IMR-90 (cell line): ENCODE measurements around the gene TBCK. TPM values are rescaled to one million over a fixed set of nuclear protein-coding genes. Genes with fewer than 3 reads are reported as not detected.

Experiments
- ATAC-seq: fragments of 200-7000 bp; cut with Tn5 transposase; 2 replicates; pipeline ENCODE4 v1.9.1; 2020; ENCODE audit warnings: low read depth, mild to moderate bottlenecking, moderate library complexity
- BruUV-seq: library from RNA; stranded (reverse); fragments of 400-500 nt; replicated peaks from 2 replicates; lab custom pipeline; 2021; lab: Mats Ljungman, UMichigan
- CTCF ChIA-PET: fragments of 300-600 bp; formaldehyde crosslinking; extraction: SDS; loops from one replicate; lab custom pipeline; 2021; ENCODE audit warnings: antibody characterized with exemption; lab: Yijun Ruan, JAX
- POLR2A ChIA-PET: fragments of 300-600 bp; sonication (Branson Sonifier 250); formaldehyde crosslinking; loops from one replicate; lab custom pipeline; 2022; ENCODE audit warnings: antibody characterized with exemption; ENCODE audit not compliant: unreplicated experiment; lab: Charles Lee
- DNase-seq: peaks from one replicate; pipeline ENCODE4 v3.0.0; 2013
- H2AFZ ChIP-seq: replicated peaks from 2 replicates; pipeline ENCODE3; 2013; ENCODE audit warnings: low read length, mild to moderate bottlenecking; ENCODE audit not compliant: poor library complexity
- H2AK5ac ChIP-seq: 2 replicates; pipeline ENCODE4 v1.6.1; 2013; ENCODE audit warnings: low read depth, low read length, inconsistent platforms
- H2AK9ac ChIP-seq: replicated peaks from 2 replicates; pipeline ENCODE3; 2013; ENCODE audit warnings: mild to moderate bottlenecking, low read depth, low read length, moderate library complexity; ENCODE audit not compliant: poor library complexity
- H2BK120ac ChIP-seq: 2 replicates; pipeline ENCODE4 v1.6.1; 2013; ENCODE audit warnings: low read depth, low read length, inconsistent platforms
- H2BK15ac ChIP-seq: 3 replicates; pipeline ENCODE4 v1.6.1; 2013; ENCODE audit warnings: low read depth, low read length, inconsistent platforms
- H2BK20ac ChIP-seq: 2 replicates; pipeline ENCODE4 v1.6.1; 2013; ENCODE audit warnings: low read depth, mild to moderate bottlenecking, inconsistent platforms, low read length, moderate library complexity
- H2BK5ac ChIP-seq: 2 replicates; pipeline ENCODE4 v1.6.1; 2013; ENCODE audit warnings: mild to moderate bottlenecking, low read depth, low read length, inconsistent platforms; ENCODE audit not compliant: poor library complexity, severe bottlenecking
- H3K14ac ChIP-seq: replicated peaks from 2 replicates; pipeline ENCODE4 v1.6.1; 2013; ENCODE audit warnings: low read depth, low read length, inconsistent platforms
- H3K18ac ChIP-seq: 2 replicates; pipeline ENCODE4 v1.6.1; 2013; ENCODE audit warnings: low read depth, low read length, control low read depth
- H3K23ac ChIP-seq: 2 replicates; pipeline ENCODE4 v1.6.1; 2013; ENCODE audit warnings: low read depth, low read length, inconsistent platforms
- H3K27ac ChIP-seq: 2 replicates; pipeline ENCODE4 v1.5.1; 2013; ENCODE audit warnings: mild to moderate bottlenecking, control low read depth, low read length; ENCODE audit not compliant: insufficient read depth
- H3K27me3 ChIP-seq: 2 replicates; pipeline ENCODE4 v1.6.1; 2013; ENCODE audit warnings: low read length; ENCODE audit not compliant: control insufficient read depth, insufficient read depth
- H3K36me3 ChIP-seq: 2 replicates; pipeline ENCODE4 v1.6.1; 2013; ENCODE audit warnings: low read length, mixed read lengths; ENCODE audit not compliant: control insufficient read depth, insufficient read depth
- H3K4ac ChIP-seq: 2 replicates; pipeline ENCODE4 v1.6.1; 2013; ENCODE audit warnings: low read depth, low read length, inconsistent platforms
- H3K4me1 ChIP-seq: 2 replicates; pipeline ENCODE4 v1.6.1; 2013; ENCODE audit warnings: low read length, mixed read lengths; ENCODE audit not compliant: control insufficient read depth, insufficient read depth
- H3K4me2 ChIP-seq: 2 replicates; pipeline ENCODE4 v1.6.1; 2013; ENCODE audit warnings: low read depth, mild to moderate bottlenecking, control low read depth, low read length, moderate library complexity
- H3K4me3 ChIP-seq: 2 replicates; pipeline ENCODE4 v1.5.1; 2013; ENCODE audit warnings: low read depth, mild to moderate bottlenecking, control low read depth, low read length, moderate library complexity; ENCODE audit not compliant: insufficient read depth
- H3K56ac ChIP-seq: 2 replicates; pipeline ENCODE4 v1.6.1; 2013; ENCODE audit warnings: low read length, inconsistent platforms; ENCODE audit not compliant: insufficient read depth; ENCODE audit errors: extremely low read depth
- H3K79me1 ChIP-seq, 2 experiments: 2 replicates each; pipeline ENCODE4 v1.6.1; 2013; ENCODE audit warnings: low read length in 2 of 2, inconsistent platforms in 1 of 2, low read depth in 1 of 2
- H3K9ac ChIP-seq: 2 replicates; pipeline ENCODE4 v1.6.1; 2013; ENCODE audit warnings: low read depth, low read length, control low read depth
- H3K9me1 ChIP-seq: 2 replicates; pipeline ENCODE4 v1.6.1; 2013; ENCODE audit warnings: low read length, inconsistent platforms; ENCODE audit not compliant: insufficient read depth
- H3K9me3 ChIP-seq: 2 replicates; pipeline ENCODE4 v1.6.1; 2013; ENCODE audit warnings: low read length; ENCODE audit not compliant: control insufficient read depth, insufficient read depth
- H4K20me1 ChIP-seq: 2 replicates; pipeline ENCODE4 v1.6.1; 2013; ENCODE audit warnings: low read length, inconsistent platforms; ENCODE audit not compliant: insufficient read depth
- H4K5ac ChIP-seq: 2 replicates; pipeline ENCODE4 v1.6.1; 2013; ENCODE audit warnings: mild to moderate bottlenecking, low read depth, low read length, control low read depth
- H4K8ac ChIP-seq, 2 experiments: 2 replicates each; pipeline ENCODE4 v1.6.1; 2013; ENCODE audit warnings: low read depth in 2 of 2, low read length in 2 of 2, control low read depth in 1 of 2, inconsistent platforms in 1 of 2
- H4K91ac ChIP-seq: 2 replicates; pipeline ENCODE4 v1.6.1; 2013; ENCODE audit warnings: low read depth, low read length, inconsistent platforms; ENCODE audit not compliant: insufficient read depth
- BHLHE40 ChIP-seq: fragments of 150-350 bp; IDR thresholded peaks from 2 replicates; pipeline ENCODE4 v1.6.1; 2016; ENCODE audit warnings: mild to moderate bottlenecking, low read depth, low read length
- CEBPB ChIP-seq: IDR thresholded peaks from 2 replicates; pipeline ENCODE4 v1.6.1; 2012; ENCODE audit warnings: low read depth, low read length, improper control_type of control experiment
- CTCF ChIP-seq: conservative IDR thresholded peaks from 2 replicates; pipeline ENCODE4 v1.5.1; 2012; ENCODE audit warnings: mild to moderate bottlenecking, low read depth, low read length, improper control_type of control experiment
- ELK1 ChIP-seq: fragments of 150-350 bp; IDR thresholded peaks from 2 replicates; pipeline ENCODE4 v1.6.1; 2016; ENCODE audit warnings: low read depth, mild to moderate bottlenecking, low read length, moderate library complexity, borderline replicate concordance
- FOS ChIP-seq: fragments of 150-350 bp; IDR thresholded peaks from 2 replicates; pipeline ENCODE4 v1.6.1; 2016; ENCODE audit warnings: low read depth, low read length
- MXI1 ChIP-seq: IDR thresholded peaks from 2 replicates; pipeline ENCODE4 v1.6.1; 2012; ENCODE audit warnings: low read depth, mild to moderate bottlenecking, low read length, moderate library complexity, borderline replicate concordance
- NFE2L2 ChIP-seq: fragments of 150-350 bp; IDR thresholded peaks from 2 replicates; pipeline ENCODE4 v1.6.1; 2016; ENCODE audit warnings: low read depth, mild to moderate bottlenecking, low read length
- RAD21 ChIP-seq: IDR thresholded peaks from 2 replicates; pipeline ENCODE4 v1.6.1; 2012; ENCODE audit warnings: low read length, improper control_type of control experiment
- RCOR1 ChIP-seq: IDR thresholded peaks from 2 replicates; pipeline ENCODE4 v1.6.1; 2012; ENCODE audit warnings: mild to moderate bottlenecking, low read length, improper control_type of control experiment; ENCODE audit not compliant: insufficient replicate concordance
- RFX5 ChIP-seq: IDR thresholded peaks from 2 replicates; pipeline ENCODE4 v1.8.0; 2012; ENCODE audit warnings: low read depth, mild to moderate bottlenecking, low read length, moderate library complexity
- SMC3 ChIP-seq: fragments of 150-350 bp; IDR thresholded peaks from 2 replicates; pipeline ENCODE4 v1.6.1; 2016; ENCODE audit warnings: low read depth, mild to moderate bottlenecking, antibody characterized with exemption, low read length, moderate library complexity
- USF2 ChIP-seq: fragments of 150-350 bp; IDR thresholded peaks from 2 replicates; pipeline ENCODE4 v1.6.1; 2017; ENCODE audit warnings: mild to moderate bottlenecking, antibody characterized with exemption, low read length, low read depth
- dilution Hi-C: fragments of 300-500 bp; cut with HindIII; formaldehyde crosslinking; loops from one replicate; pipeline ENCODE4 v1.14.3; 2018; ENCODE audit warnings: low sequenced_read_pairs; ENCODE audit not compliant: unreplicated experiment
- in situ Hi-C: fragments of 300-500 bp; cut with MboI; formaldehyde crosslinking; loops from 3 replicates; pipeline ENCODE4 v1.14.3; 2019; ENCODE audit warnings: low sequenced_read_pairs, inconsistent platforms, mixed read lengths
- intact Hi-C: fragments of 100-400 bp; cut with micrococcal nuclease; formaldehyde crosslinking; loops from 2 replicates; pipeline ENCODE4 v1.10.0; 2022
- polyA plus RNA-seq, 3 experiments: library from polyadenylated mRNA; depleted of rRNA; stranded (reverse); fragments of >200 nt; gene quantifications; 2 replicates each; pipeline ENCODE4 v1.2.3, GENCODE V29; 2012; ENCODE audit warnings: low replicate concordance in 1 of 3
- total RNA-seq: library from RNA; depleted of rRNA; stranded (reverse); fragments of >200 nt; gene quantifications from 2 replicates; pipeline ENCODE4 v1.2.3, GENCODE V29; 2012

TBCK gene
- total and polyA plus RNA-seq, 2 of the 4 experiments (the other 2 are of a cell fraction) = 10.7 to 29.9 TPM

GRCh38 chr4:106201373-106201772 lies 114.6 kb downstream of the TBCK start:
- H2BK5ac ChIP-seq = no peak overlapping the region
- H2BK15ac ChIP-seq = no peak overlapping the region
- no peak overlapping the region for H4K91ac ChIP-seq
- H3K27ac ChIP-seq = no peak overlapping the region
- H2AFZ ChIP-seq = no peak overlapping the region
- H2BK20ac ChIP-seq = no peak overlapping the region
- H3K4me2 ChIP-seq = no peak overlapping the region
- no peaks in the 10 kb centered on the region for H3K9me3 ChIP-seq
- POLR2A ChIA-PET = interaction anchor here (0.6 kb wide), 1 partner anchor 492 kb away, joined by 5 read pairs; no protein-coding TSS in a partner anchor
- no peak overlapping the region for H2AK9ac ChIP-seq
- no peaks in the 10 kb centered on the region for H4K20me1 ChIP-seq
- CTCF ChIA-PET = interaction anchor here (0.8 to 1.2 kb wide), 4 partner anchors 11 to 488 kb away, joined by 3 read pairs; no protein-coding TSS in a partner anchor
- H3K79me1 ChIP-seq = no peaks in the 10 kb centered on the region
- TF ChIP-seq CEBPB (no peak), BHLHE40 (no peak), CTCF (peak; percentile 46), SMC3 (no peak), RCOR1 (no peak), USF2 (no peak), RFX5 (no peak), ELK1 (no peak), FOS (no peak), RAD21 (peak; percentile 55), NFE2L2 (no peak), MXI1 (no peak)
- no peak overlapping the region for H3K4me3 ChIP-seq
- dilution Hi-C loops = no loop called here
- H3K27me3 ChIP-seq = no peaks in the 10 kb centered on the region
- H2AK5ac ChIP-seq = no peak overlapping the region
- no peaks in the 10 kb centered on the region for H3K4me1 ChIP-seq
- no peak overlapping the region for H4K5ac ChIP-seq
- no peak overlapping the region for H3K56ac ChIP-seq
- no peaks in the 10 kb centered on the region for H3K36me3 ChIP-seq
- BruUV-seq = no TSS peak
- intact Hi-C loops = loop anchor here (5.0 kb wide), 2 partner anchors 494 to 679 kb away; partner anchors contain the start of genes GSTCD and INTS12
- H3K4ac ChIP-seq = no peak overlapping the region
- no peak overlapping the region for H2BK120ac ChIP-seq
- H3K14ac ChIP-seq = no peak overlapping the region
- H4K8ac ChIP-seq = no peak overlapping the region
- no peak overlapping the region for H3K18ac ChIP-seq
- peak; percentile 12 for DNase-seq
- no peaks in the 10 kb centered on the region for H3K9me1 ChIP-seq
- ATAC-seq = peak; percentile 71
- H3K23ac ChIP-seq = no peak overlapping the region
- in situ Hi-C loops = no loop called here
- no peak overlapping the region for H3K9ac ChIP-seq
